GM18867 (cell line): ENCODE data around the gene FBXW5.

ENCODE experiments used
- ATAC-seq: cut with Tn5 transposase; IDR thresholded peaks from one replicate; pipeline ENCODE4 v1.9.1; 2021; ENCODE audit warnings: mild to moderate bottlenecking, moderate library complexity; ENCODE audit not compliant: unreplicated experiment

Gene FBXW5

GRCh38 chr9:136962163-136962562, 17.6 kb upstream of the FBXW5 start:
- ATAC-seq = no peak

GRCh38 chr9:136961279-136962065, 16.9 kb upstream of the FBXW5 start:
- ATAC-seq = no peak

DNA sequence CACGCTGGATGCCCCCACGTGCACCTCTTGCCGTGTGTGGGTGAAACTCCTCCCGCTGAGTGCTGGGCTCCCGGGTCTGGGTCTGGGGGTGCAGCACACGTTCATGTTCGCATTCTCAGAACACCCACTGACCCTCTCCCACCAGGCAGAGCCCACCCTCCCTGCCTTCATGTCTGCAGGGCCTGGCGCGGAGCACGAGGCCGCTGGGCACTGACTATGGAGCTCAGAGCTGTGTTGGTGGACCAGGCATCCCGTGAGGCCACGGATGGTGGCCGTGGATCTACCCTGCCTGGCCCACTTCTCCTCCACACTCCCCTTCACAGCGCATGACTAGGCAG, 16.4 kb upstream of the FBXW5 start:
- no peak for ATAC-seq

GRCh38 chr9:136960212-136960937, 15.8 kb upstream of the FBXW5 start:
- no peak for ATAC-seq

- ATAC-seq = no peak
Observed at GRCh38 chr9:136958898-136959850, 14.6 kb upstream of the FBXW5 start.

DNA sequence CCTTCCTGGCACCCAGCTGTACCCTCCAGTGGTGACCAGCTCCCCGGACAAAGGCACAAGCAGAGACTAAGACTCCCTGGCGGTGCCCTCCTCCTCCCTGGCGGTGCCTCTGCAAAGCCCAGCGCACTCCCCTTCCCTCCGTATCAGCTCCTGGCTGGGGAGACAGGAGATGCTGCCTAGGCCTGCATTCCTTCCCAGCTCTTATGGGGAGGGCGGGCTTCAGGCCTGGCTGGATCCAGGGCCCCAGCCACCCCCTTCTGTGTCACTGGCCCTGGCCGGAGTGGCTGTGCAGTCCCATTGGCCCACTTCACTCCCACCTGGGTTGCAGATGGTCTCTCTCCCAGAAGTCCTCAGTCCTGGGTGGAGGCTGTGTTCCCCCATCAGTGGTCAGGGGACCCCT, 13.9 kb upstream of the FBXW5 start:
- ATAC-seq = no peak

- no peak for ATAC-seq
Observed at GRCh38 chr9:136957901-136958300, 13.4 kb upstream of the FBXW5 start.

DNA sequence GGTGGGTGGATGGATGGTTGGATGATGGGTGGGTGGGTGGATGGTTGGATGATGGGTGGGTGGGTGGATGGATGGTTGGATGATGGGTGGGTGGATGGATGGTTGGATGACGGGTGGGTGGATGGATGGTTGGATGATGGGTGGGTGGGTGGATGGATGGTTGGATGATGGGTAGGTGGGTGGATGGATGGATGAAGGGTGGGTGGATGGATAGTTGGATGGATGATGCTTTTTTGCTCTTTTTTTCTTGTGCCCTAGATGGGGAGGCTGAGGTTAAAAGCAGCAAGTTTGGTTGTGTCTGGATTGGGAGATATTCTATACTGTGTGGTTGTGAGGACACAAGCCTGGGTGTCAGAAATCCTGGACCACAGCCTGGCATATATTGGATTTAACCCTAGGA, 12.9 kb upstream of the FBXW5 start:
- no peak for ATAC-seq

DNA sequence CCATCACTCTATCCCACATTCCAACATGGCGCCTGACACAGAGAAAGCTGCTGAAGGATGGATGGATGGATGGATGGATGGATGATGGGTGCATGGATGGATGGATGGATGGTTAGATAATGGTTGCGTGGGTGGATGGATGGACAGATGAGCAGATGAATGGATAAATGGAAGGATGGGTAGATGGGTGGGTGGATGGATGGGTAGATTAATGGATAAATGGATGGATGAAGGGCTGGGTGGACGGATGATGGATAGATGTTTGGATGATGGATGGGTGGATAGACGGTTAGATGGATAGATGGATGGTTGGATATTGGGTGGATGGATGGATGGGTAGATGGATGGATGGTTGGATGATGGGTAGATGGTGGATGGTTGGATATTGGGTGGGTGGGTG, 12.1 kb upstream of the FBXW5 start:
- ATAC-seq = no peak

GRCh38 chr9:136955943-136956335, 11.4 kb upstream of the FBXW5 start:
- ATAC-seq = no peak

- no peak for ATAC-seq
Observed at GRCh38 chr9:136955202-136955942, 10.8 kb upstream of the FBXW5 start.

- ATAC-seq = no peak
Observed at GRCh38 chr9:136954270-136955083, 9.9 kb upstream of the FBXW5 start.

GRCh38 chr9:136953771-136954269, 9.3 kb upstream of the FBXW5 start:
- ATAC-seq = no peak

- ATAC-seq = no peak
Observed at GRCh38 chr9:136952876-136953770, 8.6 kb upstream of the FBXW5 start.

- ATAC-seq = no peak
Observed at GRCh38 chr9:136952321-136952850, 7.8 kb upstream of the FBXW5 start.

DNA sequence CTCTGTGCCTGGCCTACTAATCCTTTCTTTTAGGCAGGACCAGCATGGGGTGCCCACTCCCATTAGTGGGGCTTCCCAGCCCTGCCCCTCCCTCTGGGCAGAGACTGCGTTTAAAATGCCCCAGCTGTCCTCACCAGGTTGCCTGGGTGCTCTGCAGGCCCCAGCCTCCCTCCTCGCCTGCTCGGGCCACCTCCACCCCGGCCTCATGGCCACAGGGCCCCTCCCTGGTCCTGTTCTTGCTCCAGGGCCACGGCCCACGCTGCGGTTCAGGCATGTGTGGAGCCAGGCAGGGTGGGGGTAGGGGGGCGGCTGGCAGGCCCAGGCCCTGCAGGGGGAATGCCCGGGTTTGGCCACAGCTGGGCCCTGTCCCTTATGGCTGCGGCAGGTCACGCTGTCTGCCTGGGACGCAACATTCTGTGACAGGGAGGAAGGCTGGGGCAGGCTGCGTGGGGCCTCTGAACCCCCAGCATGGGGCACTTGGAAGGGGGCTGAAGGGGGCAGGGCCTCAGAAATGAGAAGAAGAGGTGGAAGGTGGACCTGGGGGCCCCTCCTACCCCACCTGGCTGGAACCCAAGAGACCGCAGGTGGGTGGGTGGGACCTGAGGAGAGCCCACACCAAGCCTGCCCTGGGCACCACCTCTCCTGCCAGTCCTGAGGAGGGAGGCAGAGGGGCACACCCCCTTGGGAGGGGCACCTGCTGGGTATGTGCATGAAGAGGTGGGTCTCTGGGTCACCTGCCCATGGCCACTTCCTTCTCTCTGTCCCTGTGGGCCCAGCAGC, 7.2 kb upstream of the FBXW5 start, which contains the start of gene LCN12:
TSS of gene LCN12 (plus strand) at position 733 of the 780 bp plus-strand sequence. CDS start 55 bp downstream, outside the sequence.
- ATAC-seq = no peak

- no peak for ATAC-seq
Observed at GRCh38 chr9:136950656-136951276, 6.2 kb upstream of the FBXW5 start.
